Left lung (tissue), 10 donors: ENCODE results near the gene SV2C. TPM values are rescaled to one million over a fixed set of nuclear protein-coding genes. Genes with fewer than 3 reads are reported as not detected.
"Not testable (repeated sequence)": the region's sequence is repeated elsewhere in the genome, so short reads cannot be mapped to it uniquely, and the experiment has no call there.

ENCODE experiments used
- ATAC-seq: fragments of 200-7000 bp; cut with Tn5 transposase; one replicate; pipeline ENCODE4 v1.9.1; 2020; ENCODE audit warnings: moderate library complexity
- DNase-seq, 4 donors: peaks; one replicate each; pipeline ENCODE4 v3.0.0-alpha.2; 2013 to 2020
- H3K27ac ChIP-seq, 2 donors: fragments of 200-600 bp; sonication (generic) in 1 of 2; one replicate each; pipeline versions ENCODE4 v1.5.0 to v1.8.0; 2020 to 2021
- H3K27me3 ChIP-seq, 2 donors: fragments of 200-600 bp; sonication (generic) in 1 of 2; one replicate each; pipeline versions ENCODE4 v1.5.0 to v1.8.0; 2020 to 2021
- H3K36me3 ChIP-seq, 2 donors: fragments of 200-600 bp; sonication (generic) in 1 of 2; one replicate each; pipeline versions ENCODE4 v1.5.0 to v1.8.0; 2020 to 2021
- H3K4me1 ChIP-seq, 2 donors: fragments of 200-600 bp; one replicate each; pipeline ENCODE4 v1.8.0; 2021
- H3K4me3 ChIP-seq, 2 donors: fragments of 200-600 bp; sonication (generic) in 1 of 2; one replicate each; pipeline versions ENCODE4 v1.5.0 to v1.8.0; 2020 to 2021; ENCODE audit warnings: mild to moderate bottlenecking in 1 of 2
- H3K9me3 ChIP-seq, 2 donors: fragments of 200-600 bp; sonication (generic) in 1 of 2; one replicate each; pipeline versions ENCODE4 v1.5.0 to v1.8.0; 2020 to 2021
- intact Hi-C, 2 donors: fragments of 100-400 bp; cut with DNase I; formaldehyde crosslinking; loops; one replicate each; pipeline versions ENCODE4 v1.11.2 to v1.14.2; 2022
- polyA plus RNA-seq, 6 donors: library from polyadenylated mRNA; unstranded; fragments of 120-200 nt; gene quantifications; one replicate each; pipeline ENCODE4 v1.2.1, GENCODE V29; 2013; ENCODE audit not compliant: insufficient read length in 6 of 6
- total RNA-seq, 2 donors: library from RNA; stranded (reverse); fragmentation: NEBNext Ultra II Directional; extraction: Animal tissue kit (Norgen Biotek cat#: 25700); gene quantifications; one replicate each; pipeline ENCODE4 v1.2.1, GENCODE V29; 2021
- TF ChIP-seq, protein P1 (sequence below), 2 donors: fragments of 200-600 bp; sonication (generic) in 1 of 2; IDR thresholded peaks; one replicate each; pipeline versions ENCODE4 v1.5.0 to v1.8.0; 2021; ENCODE audit warnings: antibody characterized with exemption in 2 of 2
- donor health status: DM: no; HTN: yes; CAD: no.
- donor health status: DM: no; HTN: no; CAD: no.

SV2C gene
- total and polyA plus RNA-seq, 8 donors, result 0.26 to 0.52 (median 0.37) TPM

DNA sequence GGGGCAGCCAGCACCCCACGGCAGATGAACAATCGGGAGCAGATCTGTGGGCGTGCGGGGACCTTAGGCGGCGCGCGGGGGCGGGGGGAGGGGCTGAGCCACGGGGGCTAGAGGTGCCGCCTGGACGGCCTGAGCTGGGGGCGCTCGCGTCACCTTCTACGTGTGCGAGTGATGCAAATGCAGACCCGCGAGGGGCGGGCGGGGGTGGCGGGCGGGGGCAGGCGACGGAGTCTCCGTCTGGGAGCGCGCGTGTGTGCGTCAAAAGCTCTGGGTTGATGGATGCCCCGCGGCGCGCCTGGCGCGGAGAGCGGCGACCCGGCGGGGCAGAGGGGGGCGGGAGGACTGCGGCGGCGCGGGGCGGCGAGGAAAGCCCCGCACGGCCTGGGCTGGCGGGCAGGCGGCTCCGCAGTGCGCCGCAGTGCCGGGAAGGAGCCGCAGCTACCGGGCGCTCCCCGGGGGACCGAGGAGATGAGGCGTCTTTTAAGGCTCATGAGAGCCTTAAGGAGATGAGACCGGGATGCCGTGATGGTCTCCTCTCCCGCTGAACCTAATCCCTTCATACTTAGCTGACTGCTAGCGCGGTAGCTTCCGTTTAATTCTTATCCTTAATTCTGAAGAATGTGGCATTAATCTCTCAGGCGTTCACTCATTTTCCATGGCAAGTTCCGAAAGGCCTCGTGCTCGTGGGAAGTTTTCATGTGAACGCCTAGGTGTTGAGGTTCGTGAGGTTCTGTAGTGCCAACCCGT, 1.5 kb downstream of the SV2C start:
- no peak for ATAC-seq
- intact Hi-C loops, result no loop called here
- TF ChIP-seq, protein P1, sequence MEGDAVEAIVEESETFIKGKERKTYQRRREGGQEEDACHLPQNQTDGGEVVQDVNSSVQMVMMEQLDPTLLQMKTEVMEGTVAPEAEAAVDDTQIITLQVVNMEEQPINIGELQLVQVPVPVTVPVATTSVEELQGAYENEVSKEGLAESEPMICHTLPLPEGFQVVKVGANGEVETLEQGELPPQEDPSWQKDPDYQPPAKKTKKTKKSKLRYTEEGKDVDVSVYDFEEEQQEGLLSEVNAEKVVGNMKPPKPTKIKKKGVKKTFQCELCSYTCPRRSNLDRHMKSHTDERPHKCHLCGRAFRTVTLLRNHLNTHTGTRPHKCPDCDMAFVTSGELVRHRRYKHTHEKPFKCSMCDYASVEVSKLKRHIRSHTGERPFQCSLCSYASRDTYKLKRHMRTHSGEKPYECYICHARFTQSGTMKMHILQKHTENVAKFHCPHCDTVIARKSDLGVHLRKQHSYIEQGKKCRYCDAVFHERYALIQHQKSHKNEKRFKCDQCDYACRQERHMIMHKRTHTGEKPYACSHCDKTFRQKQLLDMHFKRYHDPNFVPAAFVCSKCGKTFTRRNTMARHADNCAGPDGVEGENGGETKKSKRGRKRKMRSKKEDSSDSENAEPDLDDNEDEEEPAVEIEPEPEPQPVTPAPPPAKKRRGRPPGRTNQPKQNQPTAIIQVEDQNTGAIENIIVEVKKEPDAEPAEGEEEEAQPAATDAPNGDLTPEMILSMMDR (IDR thresholded peaks at IDR 0.05), result no peak
- Histone ChIP-seq H3K36me3 (no peaks in the 10 kb centered on the region), H3K9me3 (no peaks in the 10 kb centered on the region), H3K4me1 (peaks cover 0 to 34% of the 10 kb centered on the region in 2 donors), H3K27ac (no peak overlapping the region), H3K4me3 (no peak overlapping the region), H3K27me3 (peaks cover 57 to 90% of the 10 kb centered on the region in 2 donors)
- DNase-seq, result peak in 1 of 4 donors; percentile 55

DNA sequence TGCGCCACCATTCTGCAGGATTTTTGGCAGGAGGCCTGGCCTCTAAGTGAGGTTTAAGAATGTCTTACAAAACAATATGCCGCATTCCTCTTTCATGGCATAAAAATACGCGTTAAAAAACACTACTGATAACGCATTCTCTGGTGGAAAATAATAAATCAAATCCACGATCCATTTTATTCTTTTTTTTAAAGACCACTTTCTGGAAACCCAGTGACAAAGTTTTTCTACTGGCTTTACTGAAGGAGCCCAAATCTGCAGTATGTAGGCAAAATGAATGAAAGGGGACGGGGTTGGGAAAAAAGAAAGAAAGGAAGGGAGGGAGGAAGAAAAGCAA, 2.0 kb downstream of the SV2C start:
- intact Hi-C loops, result no loop called here
- ATAC-seq (no peak), DNase-seq (no peak)
- Histone ChIP-seq H3K4me3 (no peak overlapping the region), H3K36me3 (no peaks in the 10 kb centered on the region), H3K27me3 (peaks cover 57 to 84% of the 10 kb centered on the region in 2 donors), H3K4me1 (peaks cover 0 to 34% of the 10 kb centered on the region in 2 donors), H3K27ac (no peak overlapping the region), H3K9me3 (no peaks in the 10 kb centered on the region)
- TF ChIP-seq, protein P1 (IDR thresholded peaks at IDR 0.05), result no peak

DNA sequence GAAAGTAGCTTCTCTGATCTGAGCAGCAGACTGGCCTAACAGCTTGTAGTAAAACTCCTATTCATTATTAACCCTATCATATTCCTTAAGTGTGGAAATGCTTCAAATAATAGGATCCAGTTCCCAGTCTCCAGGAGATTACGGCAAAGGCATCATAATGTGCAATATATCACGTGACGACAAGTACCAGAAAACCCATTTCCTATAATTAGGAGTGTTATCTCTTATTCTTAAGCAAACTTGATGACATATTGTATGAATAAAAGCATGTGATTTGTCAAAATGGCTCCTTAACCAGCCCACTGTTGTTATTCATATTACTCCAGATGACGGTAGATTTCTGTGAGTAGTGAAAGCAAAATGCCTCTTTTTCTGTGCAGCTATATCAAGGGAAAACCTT, 2.9 kb downstream of the SV2C start:
- intact Hi-C loops, result no loop called here
- Histone ChIP-seq H3K9me3 (no peaks in the 10 kb centered on the region), H3K36me3 (no peaks in the 10 kb centered on the region)

DNA sequence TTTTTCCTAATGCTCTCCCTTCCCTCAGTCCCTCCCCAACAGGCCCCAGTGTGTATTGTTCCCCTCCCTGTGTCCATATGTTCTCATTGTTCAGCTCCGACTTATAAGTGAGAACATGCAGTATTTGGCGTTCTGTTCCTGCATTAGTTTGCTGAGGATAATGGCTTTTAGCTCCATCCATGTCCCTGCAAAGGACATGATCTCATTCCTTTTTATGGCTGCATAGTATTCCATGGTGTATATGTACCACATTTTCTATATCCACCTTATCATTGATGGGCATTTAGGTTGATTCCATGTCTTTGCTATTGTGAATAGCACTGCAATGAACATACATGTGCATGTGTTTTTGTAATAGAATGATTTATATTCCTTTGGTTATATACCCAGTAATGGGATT, 6.0 kb downstream of the SV2C start:
- H3K36me3 ChIP-seq, H3K27ac ChIP-seq, H3K9me3 ChIP-seq, ATAC-seq, DNase-seq, intact Hi-C loops, H3K4me3 ChIP-seq: not testable (repeated sequence)
- Histone ChIP-seq H3K27me3 (peaks cover 26 to 45% of the 10 kb centered on the region in 2 donors), H3K4me1 (peaks cover 0 to 12% of the 10 kb centered on the region in 2 donors)

More for the DNA sequence above, 2.9 kb downstream of the SV2C start:
- ATAC-seq, result no peak
- TF ChIP-seq, protein P1 (IDR thresholded peaks at IDR 0.05), result no peak
- no peak for DNase-seq
- Histone ChIP-seq H3K4me1 (peaks cover 0 to 34% of the 10 kb centered on the region in 2 donors), H3K27ac (no peak overlapping the region), H3K27me3 (peaks cover 50 to 76% of the 10 kb centered on the region in 2 donors), H3K4me3 (no peak overlapping the region)

DNA sequence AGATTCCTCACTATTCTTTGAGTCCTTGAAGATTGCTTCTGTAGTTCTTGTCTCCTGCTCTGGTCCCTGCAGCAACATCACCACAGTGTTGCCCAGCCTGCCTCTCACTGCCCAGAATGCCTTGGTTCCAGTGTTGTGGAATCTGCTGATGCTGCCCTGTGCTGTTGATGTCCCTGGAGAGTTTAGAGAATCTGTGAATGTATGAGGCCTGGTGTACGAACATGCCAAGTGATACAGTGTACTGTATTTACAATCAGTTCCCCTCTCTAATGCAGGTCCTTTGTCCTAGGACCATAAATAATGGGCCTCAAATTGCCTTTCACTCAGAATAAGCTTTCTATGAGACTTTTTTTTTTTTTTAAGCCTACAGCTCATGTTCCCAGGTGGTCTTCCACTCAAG, 8.2 kb downstream of the SV2C start:
- peaks cover 7 to 23% of the 10 kb centered on the region in 2 donors for H3K27me3 ChIP-seq
- intact Hi-C loops, result no loop called here
- TF ChIP-seq, protein P1 (IDR thresholded peaks at IDR 0.05), result no peak
- DNase-seq (no peak), ATAC-seq (no peak)
- H3K4me1 ChIP-seq, result no peaks in the 10 kb centered on the region
- H3K36me3 ChIP-seq, result no peaks in the 10 kb centered on the region
- H3K4me3 ChIP-seq, result no peak overlapping the region
- no peak overlapping the region for H3K27ac ChIP-seq
- H3K9me3 ChIP-seq, result no peaks in the 10 kb centered on the region

DNA sequence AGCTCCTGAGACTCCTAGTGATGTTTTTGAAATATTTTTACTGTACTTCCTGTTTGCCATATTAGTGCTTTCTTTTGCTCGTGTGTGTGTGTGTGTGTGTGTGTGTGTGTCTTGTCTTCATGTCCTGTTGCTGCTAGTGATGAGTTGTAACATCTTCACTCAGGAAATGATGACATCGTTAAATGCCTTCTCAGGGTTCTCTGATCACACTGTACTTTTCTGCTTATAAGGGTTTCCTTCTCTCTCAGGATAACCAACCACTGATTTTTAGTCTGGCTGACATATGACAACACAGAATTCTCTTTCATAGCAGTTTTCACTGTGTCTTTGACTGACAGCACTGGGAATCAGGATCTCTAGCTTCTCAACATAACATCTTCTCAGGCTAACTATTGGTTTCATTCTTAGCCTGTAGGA, 16.1 kb downstream of the SV2C start:
- H3K4me1 ChIP-seq, result no peaks in the 10 kb centered on the region
- no peaks in the 10 kb centered on the region for H3K36me3 ChIP-seq
- no peaks in the 10 kb centered on the region for H3K27me3 ChIP-seq
- intact Hi-C loops, result no loop called here
- H3K4me3 ChIP-seq, result no peak overlapping the region
- DNase-seq, result no peak
- no peak for ATAC-seq
- H3K9me3 ChIP-seq, result no peaks in the 10 kb centered on the region
- TF ChIP-seq, protein P1 (IDR thresholded peaks at IDR 0.05), result no peak
- H3K27ac ChIP-seq, result no peak overlapping the region
